GM21423 (cell line): ENCODE data around the gene DOHH.

ENCODE experiments used
- ATAC-seq: cut with Tn5 transposase; IDR thresholded peaks from one replicate; pipeline ENCODE4 v1.9.1; 2021; ENCODE audit warnings: mild to moderate bottlenecking, moderate library complexity; ENCODE audit not compliant: unreplicated experiment

The DOHH gene

GRCh38 chr19:3479177-3479833 is 21.2 kb downstream of the DOHH start:
- ATAC-seq: no peak

- no peak for ATAC-seq
Measured at GRCh38 chr19:3478409-3479176, 21.9 kb downstream of the DOHH start.

- ATAC-seq: no peak
Measured at GRCh38 chr19:3477951-3478350, 22.5 kb downstream of the DOHH start.

- ATAC-seq: no peak
Measured at GRCh38 chr19:3477506-3477905, 23.0 kb downstream of the DOHH start.

- ATAC-seq: no peak
Measured at GRCh38 chr19:3476830-3477229, 23.6 kb downstream of the DOHH start.

GRCh38 chr19:3475449-3475848 is 25.0 kb downstream of the DOHH start:
- no peak for ATAC-seq

- no peak for ATAC-seq
Measured at GRCh38 chr19:3474614-3475013, 25.9 kb downstream of the DOHH start.

GRCh38 chr19:3474010-3474409 is 26.5 kb downstream of the DOHH start:
- no peak for ATAC-seq

- ATAC-seq: no peak
Measured at GRCh38 chr19:3471954-3472655, 28.4 kb downstream of the DOHH start.

- ATAC-seq: no peak
Measured at GRCh38 chr19:3470500-3471128, 29.9 kb downstream of the DOHH start.

- no peak for ATAC-seq
Measured at GRCh38 chr19:3469638-3470499, 30.6 kb downstream of the DOHH start.

- ATAC-seq: no peak
Measured at GRCh38 chr19:3468211-3468610, 32.3 kb downstream of the DOHH start.

- ATAC-seq: no peak
Measured at GRCh38 chr19:3467437-3468198, 32.9 kb downstream of the DOHH start.

GRCh38 chr19:3466635-3467034 is 33.8 kb downstream of the DOHH start:
- no peak for ATAC-seq

GRCh38 chr19:3465552-3465951 is 34.9 kb downstream of the DOHH start:
- no peak for ATAC-seq

GRCh38 chr19:3464587-3465235 is 35.8 kb downstream of the DOHH start:
- no peak for ATAC-seq

GRCh38 chr19:3463714-3464586 is 36.5 kb downstream of the DOHH start:
- no peak for ATAC-seq

GRCh38 chr19:3462991-3463713 is 37.3 kb downstream of the DOHH start:
- ATAC-seq: no peak
